Measurements from ENCODE around the gene PLEKHM3. TPM values are rescaled to one million over a fixed set of nuclear protein-coding genes. Genes with fewer than 3 reads are reported as not detected.
A peak's percentile ranks its signal among the peaks of the same experiment; 100 is the strongest.

Gene PLEKHM3
- total and polyA plus RNA-seq, 2 of the 4 experiments (the other 2 are of a cell fraction), result 2.4 to 11.3 TPM

DNA sequence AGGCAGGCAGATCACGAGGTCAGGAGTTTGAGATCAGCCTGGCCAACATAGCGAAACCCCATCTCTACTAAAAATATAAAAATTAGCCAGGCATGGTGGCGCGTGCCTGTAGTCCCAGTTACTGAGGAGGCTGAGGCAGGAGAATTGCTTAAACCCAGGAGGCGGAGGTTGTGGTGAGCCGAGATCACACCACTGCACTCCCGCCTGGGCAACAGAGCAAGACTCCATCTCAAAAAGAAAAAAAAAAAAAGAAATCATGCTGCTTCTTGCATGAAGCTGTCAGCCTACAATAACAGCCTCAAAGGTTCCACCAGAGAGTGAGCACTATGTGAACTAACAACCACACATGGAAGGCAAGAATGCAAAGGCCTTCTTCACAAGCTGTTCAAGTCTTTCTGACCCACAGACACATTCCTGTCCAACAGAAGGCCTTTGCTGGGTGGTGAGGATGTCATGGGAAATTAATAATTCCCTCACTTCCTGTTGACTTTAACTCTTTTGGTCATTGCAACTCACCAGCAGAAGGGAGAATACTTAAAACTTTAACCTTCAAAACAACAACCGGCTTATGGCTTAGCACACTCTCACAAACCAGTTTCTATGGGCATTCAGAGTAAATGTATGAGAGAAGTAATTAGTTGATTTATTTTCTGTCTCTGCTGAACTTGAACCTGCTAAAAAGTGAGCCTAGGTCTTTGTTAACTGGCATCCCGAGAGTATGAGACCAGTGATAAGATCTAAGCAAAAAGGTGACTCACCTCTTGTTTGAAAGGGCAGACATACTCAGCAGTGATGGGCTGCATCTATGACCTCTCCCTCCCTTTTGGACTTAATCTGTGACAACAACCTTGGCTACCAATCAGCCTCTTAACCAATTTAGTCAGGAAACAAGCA lies 11.8 kb downstream of the PLEKHM3 start:
- no peak overlapping the region for H2AK5ac ChIP-seq (ENCODE audit: low read depth, low read length)
- H3K36me3 ChIP-seq (ENCODE audit: control insufficient read depth, insufficient read depth, low read length), result no peaks in the 10 kb centered on the region
- H3K4me3 ChIP-seq (ENCODE audit: insufficient read depth, low read depth, low read length), result no peak overlapping the region
- H3K79me1 ChIP-seq (ENCODE audit: low read depth in 1 of 2, low read length in 2 of 2), result peaks cover 6 to 10% of the 10 kb centered on the region in 2 experiments; a peak in 3 of 4 replicates
- peaks cover 2% of the 10 kb centered on the region; the same call in 1 of the 2 replicates for H3K4me1 ChIP-seq (ENCODE audit: control insufficient read depth, insufficient read depth, low read length)
- no peaks in the 10 kb centered on the region; the same call in 1 of the 2 replicates for H4K20me1 ChIP-seq (ENCODE audit: insufficient read depth, low read length)
- no peak overlapping the region for H4K8ac ChIP-seq (ENCODE audit: low read depth in 2 of 2, low read length in 2 of 2)
- in situ Hi-C loops (cut with MboI; ENCODE audit: low sequenced_read_pairs), result no loop called here
- H2AK9ac ChIP-seq (replicated peaks; ENCODE audit: low read depth, low read length, poor library complexity), result no peak overlapping the region
- no peak overlapping the region for H3K4me2 ChIP-seq (ENCODE audit: low read depth, low read length)
- peaks cover 8% of the 10 kb centered on the region for H3K9me1 ChIP-seq (ENCODE audit: insufficient read depth, low read length)
- TF ChIP-seq FOS (IDR thresholded peaks at IDR 0.05; ENCODE audit: low read depth, low read length), result 0 out of 2 replicates have a peak, but pooled peaks have one; percentile 8
- TF ChIP-seq NFE2L2 (IDR thresholded peaks at IDR 0.05; ENCODE audit: low read depth, low read length), result no peak
- DNase-seq (peak; percentile 54), ATAC-seq (ENCODE audit: low read depth) (peak; percentile 48; the same call in 1 of the 2 replicates)
- no peak overlapping the region for H2BK5ac ChIP-seq (ENCODE audit: low read depth, low read length, poor library complexity, severe bottlenecking)
- no peak overlapping the region for H2BK15ac ChIP-seq (ENCODE audit: low read depth, low read length)
- H3K27me3 ChIP-seq (ENCODE audit: control insufficient read depth, insufficient read depth, low read length), result no peaks in the 10 kb centered on the region
- no peak overlapping the region for H3K27ac ChIP-seq (ENCODE audit: insufficient read depth, low read length)
- H3K9me3 ChIP-seq (ENCODE audit: control insufficient read depth, insufficient read depth, low read length), result no peaks in the 10 kb centered on the region
- no CpG with 5 or more reads among the region's 9 CpGs for WGBS, 2 experiments (ENCODE audit: extremely low coverage in 2 of 2, insufficient read length in 1 of 2)
- no peak overlapping the region for H3K56ac ChIP-seq (ENCODE audit: extremely low read depth, insufficient read depth, low read length)
- no peak overlapping the region for H3K14ac ChIP-seq (replicated peaks; ENCODE audit: low read depth, low read length)
- ChIA-PET POLR2A (ENCODE audit: unreplicated experiment) (no interaction called here), CTCF (interaction anchor here (0.6 to 0.7 kb wide), 2 partner anchors 11 to 27 kb away, joined by 3 read pairs; no protein-coding TSS in a partner anchor)
- no TSS peak for BruUV-seq (replicated peaks)
- H2BK20ac ChIP-seq (ENCODE audit: low read depth, low read length), result no peak overlapping the region
- H4K91ac ChIP-seq (ENCODE audit: insufficient read depth, low read depth, low read length), result no peak overlapping the region
- H3K23ac ChIP-seq (ENCODE audit: low read depth, low read length), result no peak overlapping the region
- dilution Hi-C loops (cut with HindIII; ENCODE audit: low sequenced_read_pairs, unreplicated experiment), result no loop called here
- H3K9ac ChIP-seq (ENCODE audit: low read depth, low read length), result no peak overlapping the region
- H2AFZ ChIP-seq (replicated peaks; ENCODE audit: low read length, poor library complexity), result no peak overlapping the region
- H2BK120ac ChIP-seq (ENCODE audit: low read depth, low read length), result no peak overlapping the region
- no peak overlapping the region for H4K5ac ChIP-seq (ENCODE audit: low read depth, low read length)
- no peak overlapping the region for H3K18ac ChIP-seq (ENCODE audit: low read depth, low read length)
- intact Hi-C loops (cut with micrococcal nuclease), result no loop called here
- no peak overlapping the region for H3K4ac ChIP-seq (ENCODE audit: low read depth, low read length)

All from IMR-90 (cell line).